SK-N-SH treated with all-trans-retinoic acid at 6 μM for 48 hours (cell line): ENCODE data around the gene MDC1.

Experiments
- ARNTL ChIP-seq: fragments of 450-650 bp; formaldehyde crosslinking; IDR thresholded peaks from 2 replicates; pipeline ENCODE4 v1.5.0; 2020; ENCODE audit warnings: low read depth, mild to moderate bottlenecking, moderate library complexity, borderline replicate concordance
- CSDC2 ChIP-seq: fragments of 250-450 bp; sonication (Bioruptor Pico); IDR thresholded peaks from 2 replicates; pipeline ENCODE4 v1.5.0; 2020; ENCODE audit warnings: mild to moderate bottlenecking, moderate library complexity
- GLIS3 ChIP-seq: fragments of 250-450 bp; sonication (Bioruptor Pico); IDR thresholded peaks from 2 replicates; pipeline ENCODE4 v1.5.0; 2020; ENCODE audit warnings: mild to moderate bottlenecking, moderate library complexity
- RARB ChIP-seq: fragments of 250-450 bp; sonication (Bioruptor Pico); IDR thresholded peaks from 2 replicates; pipeline ENCODE4 v1.8.0; 2021; ENCODE audit warnings: mild to moderate bottlenecking, moderate library complexity
- TCF4 ChIP-seq: fragments of 250-450 bp; sonication (Bioruptor Pico); IDR thresholded peaks from 2 replicates; pipeline ENCODE4 v1.8.0; 2021; ENCODE audit warnings: mild to moderate bottlenecking, moderate library complexity, borderline replicate concordance
- TOX ChIP-seq: fragments of 250-450 bp; sonication (Bioruptor Pico); IDR thresholded peaks from 2 replicates; pipeline ENCODE4 v1.8.0; 2021; ENCODE audit warnings: mild to moderate bottlenecking, moderate library complexity, borderline replicate concordance
- ZNF8 ChIP-seq: fragments of 450-650 bp; formaldehyde crosslinking; IDR thresholded peaks from 2 replicates; pipeline ENCODE4 v1.5.0; 2020; ENCODE audit warnings: mild to moderate bottlenecking, moderate library complexity
- TF ChIP-seq, protein P1 (sequence below): fragments of 250-450 bp; sonication (Bioruptor Pico); IDR thresholded peaks from 2 replicates; pipeline ENCODE4 v1.5.1; 2020; ENCODE audit warnings: low read depth, mild to moderate bottlenecking, moderate library complexity
- TF ChIP-seq, protein P2 (sequence below): fragments of 250-450 bp; sonication (Bioruptor Pico); IDR thresholded peaks from 2 replicates; pipeline ENCODE4 v1.5.1; 2021; ENCODE audit warnings: mild to moderate bottlenecking, moderate library complexity
- TF ChIP-seq, protein P3 (sequence below): fragments of 250-450 bp; sonication (Bioruptor Pico); IDR thresholded peaks from 2 replicates; pipeline ENCODE4 v1.5.0; 2020; ENCODE audit warnings: mild to moderate bottlenecking, moderate library complexity

- TF ChIP-seq GLIS3 (CRISPR knock-in tag) (no peak), TCF4 (CRISPR knock-in tag) (no peak), ARNTL (CRISPR knock-in tag) (no peak), CSDC2 (CRISPR knock-in tag) (no peak), RARB (no peak), TOX (CRISPR knock-in tag) (no peak), ZNF8 (CRISPR knock-in tag) (no peak)
- TF ChIP-seq, protein P1, sequence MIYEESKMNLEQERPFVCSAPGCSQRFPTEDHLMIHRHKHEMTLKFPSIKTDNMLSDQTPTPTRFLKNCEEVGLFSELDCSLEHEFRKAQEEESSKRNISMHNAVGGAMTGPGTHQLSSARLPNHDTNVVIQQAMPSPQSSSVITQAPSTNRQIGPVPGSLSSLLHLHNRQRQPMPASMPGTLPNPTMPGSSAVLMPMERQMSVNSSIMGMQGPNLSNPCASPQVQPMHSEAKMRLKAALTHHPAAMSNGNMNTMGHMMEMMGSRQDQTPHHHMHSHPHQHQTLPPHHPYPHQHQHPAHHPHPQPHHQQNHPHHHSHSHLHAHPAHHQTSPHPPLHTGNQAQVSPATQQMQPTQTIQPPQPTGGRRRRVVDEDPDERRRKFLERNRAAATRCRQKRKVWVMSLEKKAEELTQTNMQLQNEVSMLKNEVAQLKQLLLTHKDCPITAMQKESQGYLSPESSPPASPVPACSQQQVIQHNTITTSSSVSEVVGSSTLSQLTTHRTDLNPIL (CRISPR knock-in tag), result no peak
- TF ChIP-seq, protein P2, sequence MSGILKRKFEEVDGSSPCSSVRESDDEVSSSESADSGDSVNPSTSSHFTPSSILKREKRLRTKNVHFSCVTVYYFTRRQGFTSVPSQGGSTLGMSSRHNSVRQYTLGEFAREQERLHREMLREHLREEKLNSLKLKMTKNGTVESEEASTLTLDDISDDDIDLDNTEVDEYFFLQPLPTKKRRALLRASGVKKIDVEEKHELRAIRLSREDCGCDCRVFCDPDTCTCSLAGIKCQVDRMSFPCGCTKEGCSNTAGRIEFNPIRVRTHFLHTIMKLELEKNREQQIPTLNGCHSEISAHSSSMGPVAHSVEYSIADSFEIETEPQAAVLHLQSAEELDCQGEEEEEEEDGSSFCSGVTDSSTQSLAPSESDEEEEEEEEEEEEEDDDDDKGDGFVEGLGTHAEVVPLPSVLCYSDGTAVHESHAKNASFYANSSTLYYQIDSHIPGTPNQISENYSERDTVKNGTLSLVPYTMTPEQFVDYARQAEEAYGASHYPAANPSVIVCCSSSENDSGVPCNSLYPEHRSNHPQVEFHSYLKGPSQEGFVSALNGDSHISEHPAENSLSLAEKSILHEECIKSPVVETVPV (CRISPR knock-in tag), result no peak
- TF ChIP-seq, protein P3, sequence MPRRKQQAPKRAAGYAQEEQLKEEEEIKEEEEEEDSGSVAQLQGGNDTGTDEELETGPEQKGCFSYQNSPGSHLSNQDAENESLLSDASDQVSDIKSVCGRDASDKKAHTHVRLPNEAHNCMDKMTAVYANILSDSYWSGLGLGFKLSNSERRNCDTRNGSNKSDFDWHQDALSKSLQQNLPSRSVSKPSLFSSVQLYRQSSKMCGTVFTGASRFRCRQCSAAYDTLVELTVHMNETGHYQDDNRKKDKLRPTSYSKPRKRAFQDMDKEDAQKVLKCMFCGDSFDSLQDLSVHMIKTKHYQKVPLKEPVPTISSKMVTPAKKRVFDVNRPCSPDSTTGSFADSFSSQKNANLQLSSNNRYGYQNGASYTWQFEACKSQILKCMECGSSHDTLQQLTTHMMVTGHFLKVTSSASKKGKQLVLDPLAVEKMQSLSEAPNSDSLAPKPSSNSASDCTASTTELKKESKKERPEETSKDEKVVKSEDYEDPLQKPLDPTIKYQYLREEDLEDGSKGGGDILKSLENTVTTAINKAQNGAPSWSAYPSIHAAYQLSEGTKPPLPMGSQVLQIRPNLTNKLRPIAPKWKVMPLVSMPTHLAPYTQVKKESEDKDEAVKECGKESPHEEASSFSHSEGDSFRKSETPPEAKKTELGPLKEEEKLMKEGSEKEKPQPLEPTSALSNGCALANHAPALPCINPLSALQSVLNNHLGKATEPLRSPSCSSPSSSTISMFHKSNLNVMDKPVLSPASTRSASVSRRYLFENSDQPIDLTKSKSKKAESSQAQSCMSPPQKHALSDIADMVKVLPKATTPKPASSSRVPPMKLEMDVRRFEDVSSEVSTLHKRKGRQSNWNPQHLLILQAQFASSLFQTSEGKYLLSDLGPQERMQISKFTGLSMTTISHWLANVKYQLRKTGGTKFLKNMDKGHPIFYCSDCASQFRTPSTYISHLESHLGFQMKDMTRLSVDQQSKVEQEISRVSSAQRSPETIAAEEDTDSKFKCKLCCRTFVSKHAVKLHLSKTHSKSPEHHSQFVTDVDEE, result no peak
Observed at GRCh38 chr6:30757261-30757904, 40.3 kb upstream of the MDC1 start.
